ENCODE results near the gene RPP21.
"Not testable (repeated sequence)": the region's sequence is repeated elsewhere in the genome, so short reads cannot be mapped to it uniquely, and the experiment has no call there.

Gene RPP21

GRCh38 chr6:30329331-30329730, 15.6 kb upstream of the RPP21 start:
- no peak for DNase-seq (ENCODE audit: low read depth in 2 of 2)

DNA sequence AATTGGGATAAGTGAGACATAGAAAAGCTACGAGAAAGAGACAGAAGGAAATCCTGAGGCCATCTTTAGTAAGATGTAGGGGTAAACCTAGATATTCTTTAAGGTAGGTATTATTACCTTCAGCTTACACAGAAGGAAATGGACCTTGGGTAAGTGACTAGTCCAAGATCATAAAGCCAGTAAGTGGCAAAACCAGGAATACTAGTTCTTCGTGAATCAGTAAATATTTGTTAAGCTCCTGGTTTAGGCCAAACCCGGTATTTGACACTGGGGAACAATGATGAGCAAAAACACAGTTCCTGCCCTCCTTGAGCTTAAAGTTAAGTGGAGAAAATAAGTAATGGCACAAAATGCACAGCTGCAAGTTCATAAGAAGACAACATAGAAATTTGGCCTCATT, 13.0 kb upstream of the RPP21 start:
- no peak for DNase-seq (ENCODE audit: low read depth in 2 of 2)

- no peak for DNase-seq (ENCODE audit: low read depth in 2 of 2)
Observed at GRCh38 chr6:30334075-30334783, 10.7 kb upstream of the RPP21 start.

DNA sequence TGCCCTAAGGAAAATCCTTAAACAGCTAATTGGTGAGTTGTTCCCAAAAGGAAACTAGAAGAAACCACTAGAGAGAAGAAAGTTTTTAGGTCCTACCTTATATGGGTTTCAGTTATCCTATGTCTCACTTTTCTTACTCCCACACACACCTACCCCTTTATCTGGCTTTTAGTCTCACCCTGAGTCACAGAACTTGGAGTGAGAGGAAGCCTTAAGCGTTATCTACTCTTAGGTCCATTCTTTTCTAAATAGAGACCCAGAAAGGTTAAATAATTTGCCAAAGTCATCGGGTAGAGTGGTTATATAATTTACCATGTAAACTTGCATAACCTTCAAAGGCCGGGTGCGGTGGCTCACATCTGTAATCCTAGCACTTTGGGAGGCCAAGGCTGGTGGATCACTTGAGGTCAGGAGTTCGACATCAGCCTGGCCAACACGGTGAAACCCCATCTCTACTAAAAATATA, 4.3 kb upstream of the RPP21 start:
- DNase-seq (ENCODE audit: low read depth in 2 of 2), result no peak

DNA sequence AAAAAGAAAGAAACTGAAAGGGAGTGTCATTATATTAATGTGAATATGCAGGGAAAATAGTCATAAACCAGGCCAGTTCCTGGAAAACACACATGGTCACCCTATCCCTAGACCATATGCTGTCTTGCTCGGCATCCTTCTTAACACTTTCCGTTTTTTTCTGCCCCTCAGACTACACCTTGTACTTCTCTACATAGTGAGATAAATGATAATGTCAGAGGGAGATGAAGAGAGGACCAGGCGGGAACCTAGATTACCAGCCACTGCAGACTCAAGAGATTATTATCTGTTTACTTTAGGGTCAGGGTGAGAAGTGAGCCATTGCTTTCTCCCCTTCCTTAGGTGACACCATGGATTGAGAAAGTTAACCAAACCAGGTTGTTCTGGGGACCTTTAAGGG, 3.7 kb upstream of the RPP21 start:
- DNase-seq (ENCODE audit: low read depth in 2 of 2), result no peak

- no peak for DNase-seq (ENCODE audit: low read depth in 2 of 2)
Observed at GRCh38 chr6:30341728-30342127, 3.2 kb upstream of the RPP21 start.

DNA sequence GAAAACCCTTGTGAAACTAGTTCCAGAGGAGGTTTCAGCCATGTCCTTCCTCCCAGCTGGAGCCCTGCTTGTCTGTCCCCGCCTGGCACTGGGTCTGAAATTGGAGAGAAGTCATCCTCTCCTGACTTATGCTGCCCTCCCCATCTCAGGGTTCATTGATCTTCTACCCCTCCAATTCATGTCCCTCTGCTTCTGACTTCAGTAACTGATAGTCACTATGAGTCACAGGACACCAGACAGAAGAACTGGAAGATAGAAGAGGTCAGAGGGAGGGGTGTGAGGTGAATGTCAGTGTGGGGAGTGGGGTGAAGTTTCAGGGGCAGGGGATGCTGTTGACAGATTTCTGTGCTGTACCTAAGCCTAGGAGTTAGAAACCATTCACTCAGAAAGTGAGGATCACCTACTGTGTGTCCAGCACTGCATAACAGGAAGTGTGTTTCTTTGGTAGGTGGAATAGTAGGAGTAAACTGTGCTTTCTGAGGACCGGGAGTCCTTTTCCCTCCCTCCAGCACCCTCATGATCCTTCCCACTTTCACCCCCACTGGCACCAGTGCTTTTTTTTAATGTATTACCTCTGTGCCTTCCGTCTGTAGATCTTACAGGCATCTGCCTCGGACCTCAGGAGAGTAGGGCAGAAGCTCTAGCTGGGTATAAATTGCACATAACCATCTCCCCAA, 627 bp upstream of the RPP21 start:
- no peak for DNase-seq (ENCODE audit: low read depth in 2 of 2)

GRCh38 chr6:30345852-30346251, 896 bp downstream of the RPP21 start:
- DNase-seq (ENCODE audit: low read depth in 2 of 2), result no peak

GRCh38 chr6:30348957-30349356, 4.0 kb downstream of the RPP21 start:
- DNase-seq (ENCODE audit: low read depth in 2 of 2), result no peak

GRCh38 chr6:30349421-30350177, 4.6 kb downstream of the RPP21 start:
- DNase-seq (ENCODE audit: low read depth in 2 of 2), result no peak

DNA sequence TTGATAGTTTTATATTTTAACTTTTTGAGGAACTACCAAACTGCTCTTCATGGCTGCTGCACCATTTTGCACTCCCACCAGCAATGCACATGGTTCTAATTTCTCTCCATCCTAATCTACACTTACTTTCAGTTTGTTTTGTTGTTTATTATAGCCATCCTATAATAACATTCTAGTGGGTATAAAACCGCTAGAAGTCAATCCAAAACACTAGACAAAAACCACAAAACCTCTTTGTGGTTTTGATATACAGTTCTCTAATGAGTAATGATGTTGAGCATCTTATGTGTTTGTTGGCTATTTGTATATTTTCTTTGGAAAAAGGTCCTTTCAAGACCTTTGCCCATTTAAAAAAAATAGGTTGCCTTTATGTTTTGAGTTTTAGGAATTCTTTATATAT, 5.6 kb downstream of the RPP21 start:
- no peak for DNase-seq (ENCODE audit: low read depth in 2 of 2)

GRCh38 chr6:30352550-30352949, 7.6 kb downstream of the RPP21 start:
- DNase-seq (ENCODE audit: low read depth in 2 of 2), result no peak

- DNase-seq (ENCODE audit: low read depth in 2 of 2), result no peak
Observed at GRCh38 chr6:30355281-30355680, 10.3 kb downstream of the RPP21 start.

DNA sequence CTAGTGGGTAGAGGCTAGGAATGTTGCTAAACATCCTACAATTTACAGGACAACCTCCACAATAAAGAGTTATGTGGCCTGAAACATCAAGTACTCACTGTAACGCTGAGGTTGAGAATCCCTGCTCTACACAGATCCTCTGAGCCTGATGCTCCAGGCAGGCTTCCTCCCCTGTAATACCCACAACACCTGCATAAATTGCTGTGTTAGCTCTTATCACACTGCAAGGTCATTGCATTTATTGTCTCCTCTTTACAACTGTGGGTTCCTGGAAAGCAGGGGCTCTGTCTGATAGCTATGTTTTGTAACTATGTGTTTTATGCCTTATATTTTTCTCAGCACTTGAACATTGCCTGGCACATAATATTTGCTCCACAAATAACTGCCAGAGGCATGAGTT, 11.6 kb downstream of the RPP21 start:
- DNase-seq (ENCODE audit: low read depth in 2 of 2), result no peak

GRCh38 chr6:30357678-30358540, 13.0 kb downstream of the RPP21 start:
- DNase-seq (ENCODE audit: low read depth in 2 of 2), result peak in 1 of 2 donors; percentile 11

- DNase-seq (ENCODE audit: low read depth in 2 of 2), result no peak
Observed at GRCh38 chr6:30359276-30359675, 14.3 kb downstream of the RPP21 start.

GRCh38 chr6:30360139-30360538, 15.2 kb downstream of the RPP21 start:
- DNase-seq (ENCODE audit: low read depth in 2 of 2), result no peak

DNA sequence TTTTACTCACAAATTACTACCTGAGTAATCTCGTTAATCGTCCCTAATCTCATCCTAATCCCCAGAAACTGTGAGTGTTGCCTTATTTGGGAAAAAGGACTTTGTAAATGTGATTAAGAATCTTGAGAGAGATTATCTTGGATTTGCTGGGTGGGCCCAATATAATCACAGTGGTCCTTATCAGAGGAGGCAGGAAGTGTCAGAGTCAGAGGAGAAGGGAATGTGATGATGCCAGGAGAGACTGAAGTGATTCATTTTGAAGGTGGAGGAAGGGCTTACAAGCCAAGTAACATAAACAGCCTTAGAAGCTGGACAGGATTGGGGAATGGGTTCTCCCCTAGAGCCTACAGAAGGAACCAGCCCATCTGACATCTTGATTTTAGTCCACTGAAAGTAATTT, 16.7 kb downstream of the RPP21 start:
- DNase-seq (ENCODE audit: low read depth in 2 of 2), result no peak

- no peak for DNase-seq (ENCODE audit: low read depth in 2 of 2)
Observed at GRCh38 chr6:30363459-30363858, 18.5 kb downstream of the RPP21 start.

GRCh38 chr6:30364591-30364990, 19.6 kb downstream of the RPP21 start:
- no peak for DNase-seq (ENCODE audit: low read depth in 2 of 2)

- DNase-seq (ENCODE audit: low read depth in 2 of 2), result not testable (repeated sequence)
Observed at GRCh38 chr6:30369280-30369679, 24.3 kb downstream of the RPP21 start.
